ENCODE data around the gene SSH2. TPM values are rescaled to one million over a fixed set of nuclear protein-coding genes. Genes with fewer than 3 reads are reported as not detected.

Gene SSH2
- polyA plus RNA-seq, 4 donors: 14.9 to 20.9 (median 18.2) TPM

DNA sequence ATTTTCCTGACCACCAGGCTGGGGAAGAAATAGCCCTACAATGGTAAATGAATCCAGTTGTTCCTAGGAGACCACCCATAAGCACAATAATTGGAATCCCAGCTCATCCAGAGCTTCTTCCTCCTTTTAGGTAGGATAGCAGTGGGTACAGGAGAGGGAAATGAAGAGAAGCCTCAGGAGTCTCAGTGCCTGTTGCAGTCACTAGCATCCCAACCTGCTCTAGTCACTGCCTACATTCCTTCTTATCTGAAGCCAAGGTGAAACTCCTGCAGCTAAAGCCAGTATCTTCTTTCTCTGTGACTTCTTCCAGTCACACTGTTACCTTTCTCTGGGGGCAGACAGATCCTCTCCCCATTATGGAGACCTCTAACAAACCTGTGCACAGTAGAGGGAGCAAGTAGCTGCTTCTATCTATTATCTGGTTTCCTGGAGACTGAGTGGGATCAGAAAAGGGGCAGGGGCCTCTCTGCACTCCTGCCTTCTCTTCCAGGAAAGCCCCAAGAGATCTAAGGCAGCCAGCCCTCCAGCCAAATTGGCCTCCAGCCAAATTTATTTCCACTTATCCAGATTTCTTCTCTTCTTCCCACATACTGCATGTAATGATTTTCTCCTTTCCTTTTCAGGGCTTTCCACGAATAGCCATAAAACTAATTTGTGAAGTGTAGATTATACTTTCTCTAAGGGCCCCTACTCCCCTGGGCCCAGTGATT, 85.5 kb downstream of the SSH2 start:
- DNase-seq (ENCODE audit: low read depth in 4 of 4, low spot score in 2 of 4): no peak

DNA sequence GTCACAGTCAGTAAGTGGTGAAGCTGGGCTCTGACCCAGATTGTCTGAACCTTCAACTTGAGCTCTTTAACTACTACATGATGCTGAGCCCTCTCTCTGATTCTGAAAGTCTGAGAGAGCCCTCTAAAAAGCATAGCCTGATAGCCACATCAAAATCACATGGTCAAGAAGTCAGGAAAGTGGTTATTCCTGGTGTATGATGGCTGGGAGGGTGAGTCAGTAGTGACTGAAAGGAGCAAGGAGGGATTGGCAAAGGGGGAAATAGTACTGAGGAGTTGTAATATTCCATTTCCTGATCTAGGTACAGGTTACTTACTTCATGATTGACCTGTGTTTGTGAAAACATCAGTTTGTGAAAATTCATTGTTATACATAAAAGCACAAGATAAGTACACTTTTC, 89.1 kb downstream of the SSH2 start:
- no peak for DNase-seq (ENCODE audit: low read depth in 4 of 4, low spot score in 2 of 4)

DNA sequence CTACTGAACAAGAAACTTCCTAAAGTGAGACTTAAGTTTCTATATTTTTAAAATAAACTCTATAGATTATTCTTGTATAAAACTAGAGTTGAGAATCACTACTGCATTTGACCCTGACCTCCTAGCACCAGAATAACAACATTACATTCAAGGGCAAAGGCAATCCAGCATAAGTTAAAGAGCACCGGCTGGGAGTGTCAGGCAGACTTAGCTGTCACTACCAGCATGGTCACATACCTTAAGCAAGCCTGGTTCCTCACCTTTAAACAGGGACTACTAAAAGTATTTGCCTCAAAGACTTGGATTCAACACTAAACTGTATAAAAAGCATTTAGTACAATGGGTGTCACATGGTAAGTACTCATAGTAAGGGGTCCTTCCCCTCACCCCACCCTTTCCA, 90.4 kb downstream of the SSH2 start:
- no peak for DNase-seq (ENCODE audit: low read depth in 4 of 4, low spot score in 2 of 4)

DNA sequence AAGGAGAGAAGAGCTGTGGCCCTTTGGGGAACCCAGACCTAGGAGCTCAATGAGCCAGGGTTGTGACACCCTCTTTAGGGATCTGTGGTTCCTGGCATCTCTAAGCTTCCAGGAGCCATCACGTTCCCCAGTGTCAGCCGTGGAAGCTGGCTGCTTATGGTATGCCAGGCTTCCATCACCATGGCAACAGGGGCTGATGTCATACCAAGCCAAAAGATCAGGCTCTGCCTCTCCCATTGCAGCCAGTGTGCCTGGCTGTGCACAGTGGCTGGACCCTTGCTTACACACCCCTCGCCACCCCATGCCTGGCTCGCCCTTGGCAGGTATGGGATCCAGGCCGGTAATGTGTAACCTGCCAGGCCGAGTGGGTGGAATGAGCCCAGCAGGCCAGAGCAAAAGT, 91.1 kb downstream of the SSH2 start:
- DNase-seq (ENCODE audit: low read depth in 4 of 4, low spot score in 2 of 4): no peak

DNA sequence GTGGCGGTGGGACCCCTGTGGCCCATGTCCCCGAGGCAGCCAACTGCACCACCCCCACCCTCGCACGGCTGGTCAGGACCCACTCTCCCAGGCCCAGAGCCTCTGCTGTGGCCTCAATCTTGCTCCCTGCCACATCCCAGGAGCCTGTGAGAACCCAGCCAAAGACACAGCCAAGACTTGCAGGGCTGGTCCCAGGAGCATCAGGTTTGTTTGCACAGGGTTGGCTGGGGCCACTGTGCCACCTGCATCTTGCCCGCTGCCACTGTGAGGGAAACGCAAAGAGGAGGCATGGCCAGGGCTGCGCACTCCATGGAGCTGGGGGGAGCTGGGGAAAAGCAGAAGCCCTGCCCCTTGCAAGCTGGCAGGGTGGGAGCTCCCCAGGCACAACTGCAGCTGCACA, 92.5 kb downstream of the SSH2 start:
- DNase-seq (ENCODE audit: low read depth in 4 of 4, low spot score in 2 of 4): no peak

DNA sequence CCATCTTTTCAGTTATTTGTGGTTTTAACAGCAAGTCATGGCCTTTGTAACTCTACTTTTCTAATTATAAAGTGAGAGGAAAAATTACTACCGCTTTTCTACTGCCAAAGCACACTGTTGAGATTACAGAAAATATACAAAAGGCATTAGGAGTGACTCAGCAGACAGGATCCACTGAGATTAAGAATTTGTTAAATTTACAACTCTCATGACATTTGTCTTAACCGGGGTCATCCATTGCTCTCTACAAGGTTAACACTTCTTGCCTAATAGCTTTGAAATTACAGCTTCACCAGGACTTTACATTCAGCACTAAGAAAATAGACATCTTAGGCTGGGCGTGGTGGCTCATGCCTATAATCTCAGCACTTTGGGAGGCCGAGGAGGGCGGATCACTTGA, 93.4 kb downstream of the SSH2 start:
- no peak for DNase-seq (ENCODE audit: low read depth in 4 of 4, low spot score in 2 of 4)

DNA sequence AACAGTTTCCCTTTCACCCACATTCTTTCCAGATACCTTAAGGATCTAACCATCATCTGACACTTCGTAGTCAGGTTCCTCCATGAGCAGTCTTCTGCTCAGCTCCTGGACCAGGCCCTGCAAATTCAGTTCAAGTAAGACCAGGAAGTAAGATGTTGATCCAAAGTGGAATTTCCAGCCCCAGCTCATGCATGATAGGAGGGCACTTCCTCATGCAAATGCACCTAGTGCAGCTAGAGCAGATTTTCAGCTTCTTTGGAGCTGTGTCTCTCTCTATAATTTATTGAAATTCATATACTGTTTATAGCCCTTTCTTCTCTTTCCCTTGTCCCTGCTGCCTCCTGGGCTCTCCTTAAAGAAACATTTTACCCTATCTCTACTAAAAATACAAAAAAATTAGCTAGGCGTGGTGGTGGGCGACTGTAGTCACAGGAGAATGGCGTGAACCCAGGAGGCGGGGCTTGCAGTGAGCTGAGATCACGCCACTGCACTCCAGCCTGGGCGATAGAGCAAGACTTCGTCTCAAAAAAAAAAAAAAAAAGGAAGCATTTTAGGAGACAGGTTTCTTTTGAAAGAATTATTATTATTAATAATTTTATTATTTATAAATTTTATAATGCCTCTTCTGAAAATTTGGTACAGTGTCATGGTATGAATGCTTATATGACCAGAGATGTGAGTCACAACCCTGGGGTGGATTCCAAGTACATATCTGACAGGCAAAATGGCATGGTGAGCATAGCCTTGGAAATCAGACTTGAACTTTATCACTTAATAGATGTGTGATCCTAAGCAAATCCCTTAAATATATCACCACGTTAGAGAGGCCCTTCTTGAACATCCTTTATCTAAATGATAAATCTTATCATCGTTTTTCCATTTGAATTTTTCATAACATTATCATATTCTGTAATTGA, 94.3 kb downstream of the SSH2 start:
- DNase-seq (ENCODE audit: low read depth in 4 of 4, low spot score in 2 of 4): no peak

DNA sequence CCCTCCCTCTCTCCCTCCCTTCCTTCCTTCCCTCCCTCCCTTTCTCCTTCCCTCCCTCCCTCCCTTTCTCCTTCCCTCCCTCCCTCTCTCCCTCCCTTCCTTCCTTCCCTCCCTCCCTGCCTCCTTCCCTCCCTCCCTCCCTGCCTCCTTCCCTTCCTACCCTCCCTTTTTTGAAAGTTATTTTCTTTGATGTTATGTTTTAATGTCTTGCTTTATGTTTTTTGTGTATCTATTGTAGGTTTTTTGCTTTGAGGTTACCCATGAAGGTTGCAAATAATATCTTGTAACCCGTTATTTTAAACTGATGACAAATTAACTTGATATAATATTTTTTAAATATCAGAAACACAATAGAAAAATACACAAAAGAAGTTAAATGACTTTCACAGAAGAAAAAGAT, 96.2 kb downstream of the SSH2 start:
- no peak for DNase-seq (ENCODE audit: low read depth in 4 of 4, low spot score in 2 of 4)

DNA sequence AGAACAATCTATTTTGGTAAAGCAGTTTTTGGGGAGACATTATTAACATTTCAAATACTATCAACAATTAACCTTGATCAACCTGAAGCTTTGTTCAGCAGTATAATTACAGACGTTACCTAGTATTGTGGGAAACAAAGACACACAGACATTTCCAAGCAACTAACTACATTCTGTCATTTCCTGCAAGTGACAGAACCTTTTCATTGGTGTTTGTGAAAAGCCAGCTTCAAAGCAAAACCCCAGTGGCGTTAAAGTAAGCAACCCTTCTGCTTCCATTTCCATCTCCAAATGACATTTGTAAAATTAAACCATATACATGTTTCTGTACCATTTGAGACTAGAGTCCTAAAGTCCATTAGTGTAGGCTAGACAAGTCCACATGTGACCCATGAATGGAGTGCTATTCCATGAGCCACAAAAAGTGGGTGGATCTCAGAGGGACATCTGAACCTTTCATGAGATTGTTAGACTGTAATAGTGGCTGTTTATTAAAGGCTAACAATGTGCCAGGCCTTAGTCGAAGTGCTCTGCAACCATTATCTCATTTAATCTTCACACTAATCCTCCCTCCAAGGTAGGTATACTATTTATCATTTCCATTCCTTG, 101.2 kb downstream of the SSH2 start:
- DNase-seq (ENCODE audit: low read depth in 4 of 4, low spot score in 2 of 4): no peak

DNA sequence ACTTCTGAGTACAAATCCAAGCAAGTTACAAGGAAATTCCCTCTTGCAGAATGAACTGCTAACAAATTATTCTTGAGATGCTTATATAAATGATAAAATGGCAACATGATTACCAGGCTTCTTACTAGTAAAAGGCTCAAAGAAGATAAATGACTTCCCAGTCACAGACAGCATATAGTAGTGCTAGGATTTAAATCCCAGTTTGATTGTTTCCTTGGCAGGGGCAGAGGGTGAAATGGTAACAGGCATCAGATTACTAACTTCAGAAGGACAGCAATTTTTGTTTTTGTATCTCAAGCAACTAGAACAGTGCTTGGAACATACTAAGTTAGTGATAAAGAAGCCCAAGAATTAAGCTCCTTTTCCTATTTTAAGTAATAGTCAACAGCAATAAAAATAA, 102.8 kb downstream of the SSH2 start:
- no peak for DNase-seq (ENCODE audit: low read depth in 4 of 4, low spot score in 2 of 4)

DNA sequence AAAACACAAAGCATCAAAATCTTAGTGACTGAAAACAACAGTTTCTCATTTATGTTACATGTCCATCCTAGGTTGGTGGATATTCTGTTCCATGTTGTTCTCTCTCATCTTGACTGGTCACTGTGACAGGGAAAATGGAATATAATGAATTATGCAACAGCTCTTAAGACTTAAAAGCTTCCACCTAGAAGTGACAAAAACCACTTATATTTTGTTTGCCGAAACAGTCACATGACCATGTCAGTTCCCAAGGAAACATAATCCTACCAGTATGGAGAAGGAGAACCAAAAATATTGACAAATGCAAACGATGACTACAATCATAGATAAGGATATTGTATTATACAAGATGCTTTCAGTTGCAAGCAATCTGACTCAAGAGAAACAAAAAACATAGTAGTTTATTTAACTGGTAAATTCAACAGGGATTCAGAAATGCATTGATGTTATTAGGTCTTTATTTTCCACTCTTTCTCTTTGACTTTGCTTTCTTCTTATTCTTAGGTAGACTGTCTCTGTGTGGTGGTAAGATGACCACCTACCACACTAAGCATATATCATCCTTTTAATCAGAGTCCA, 103.8 kb downstream of the SSH2 start:
- no peak for DNase-seq (ENCODE audit: low read depth in 4 of 4, low spot score in 2 of 4)

DNA sequence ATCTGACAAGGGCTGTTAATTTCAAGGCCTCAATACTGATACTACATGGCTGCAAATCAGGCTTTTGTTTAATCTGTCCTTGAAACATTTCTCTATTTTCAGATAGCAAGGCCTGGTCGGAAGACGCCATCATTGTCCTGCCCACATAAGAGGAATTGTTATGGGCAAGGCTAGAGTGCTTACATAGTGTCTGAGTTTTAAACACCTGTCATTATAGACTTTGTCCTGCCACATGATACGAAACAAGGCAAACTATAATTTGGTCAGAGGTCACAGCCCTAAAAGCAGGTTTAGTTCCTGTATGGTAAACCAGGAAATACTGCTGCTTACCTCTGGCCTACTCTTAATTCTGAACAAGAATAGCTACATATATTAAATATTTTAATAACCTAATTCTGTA, 104.4 kb downstream of the SSH2 start:
- no peak for DNase-seq (ENCODE audit: low read depth in 4 of 4, low spot score in 2 of 4)

DNA sequence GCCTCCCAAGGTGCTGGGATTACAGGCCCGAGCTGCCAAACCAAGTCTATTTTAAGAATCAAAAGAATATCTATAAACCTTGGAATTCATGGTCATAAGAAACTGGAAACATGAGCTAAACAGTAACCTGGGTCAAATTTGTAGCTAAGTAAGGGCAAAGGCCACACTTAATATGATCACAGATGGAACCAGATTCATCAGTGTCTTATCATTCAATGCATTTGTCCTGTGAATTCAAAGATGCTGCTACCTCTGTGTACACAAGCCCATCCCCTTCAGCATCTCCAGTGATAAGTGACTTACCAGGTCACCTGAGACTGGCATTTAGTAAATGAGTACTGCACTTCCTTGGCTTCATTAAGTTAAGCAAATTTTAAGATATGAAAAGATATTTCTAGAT, 108.1 kb downstream of the SSH2 start:
- no peak for DNase-seq (ENCODE audit: low read depth in 4 of 4, low spot score in 2 of 4)

DNA sequence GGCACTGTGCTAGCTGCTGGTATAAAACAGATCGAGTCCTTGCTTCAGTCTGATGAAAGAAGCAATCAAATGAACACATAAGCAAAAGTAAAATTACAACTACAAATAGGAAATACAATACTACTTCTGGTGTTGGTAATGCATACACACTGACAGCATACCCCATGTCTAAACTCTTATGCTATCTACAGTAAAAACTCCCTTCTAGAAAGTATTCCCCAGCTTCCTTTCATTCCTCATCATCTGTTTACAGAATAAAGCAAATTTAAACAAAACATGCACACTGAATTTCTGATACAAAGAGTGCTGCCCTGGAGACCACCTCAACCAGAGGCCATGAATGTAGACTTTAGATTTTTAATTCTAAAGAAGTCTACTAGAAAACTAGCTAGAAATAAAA, 109.6 kb downstream of the SSH2 start:
- DNase-seq (ENCODE audit: low read depth in 4 of 4, low spot score in 2 of 4): no peak

DNA sequence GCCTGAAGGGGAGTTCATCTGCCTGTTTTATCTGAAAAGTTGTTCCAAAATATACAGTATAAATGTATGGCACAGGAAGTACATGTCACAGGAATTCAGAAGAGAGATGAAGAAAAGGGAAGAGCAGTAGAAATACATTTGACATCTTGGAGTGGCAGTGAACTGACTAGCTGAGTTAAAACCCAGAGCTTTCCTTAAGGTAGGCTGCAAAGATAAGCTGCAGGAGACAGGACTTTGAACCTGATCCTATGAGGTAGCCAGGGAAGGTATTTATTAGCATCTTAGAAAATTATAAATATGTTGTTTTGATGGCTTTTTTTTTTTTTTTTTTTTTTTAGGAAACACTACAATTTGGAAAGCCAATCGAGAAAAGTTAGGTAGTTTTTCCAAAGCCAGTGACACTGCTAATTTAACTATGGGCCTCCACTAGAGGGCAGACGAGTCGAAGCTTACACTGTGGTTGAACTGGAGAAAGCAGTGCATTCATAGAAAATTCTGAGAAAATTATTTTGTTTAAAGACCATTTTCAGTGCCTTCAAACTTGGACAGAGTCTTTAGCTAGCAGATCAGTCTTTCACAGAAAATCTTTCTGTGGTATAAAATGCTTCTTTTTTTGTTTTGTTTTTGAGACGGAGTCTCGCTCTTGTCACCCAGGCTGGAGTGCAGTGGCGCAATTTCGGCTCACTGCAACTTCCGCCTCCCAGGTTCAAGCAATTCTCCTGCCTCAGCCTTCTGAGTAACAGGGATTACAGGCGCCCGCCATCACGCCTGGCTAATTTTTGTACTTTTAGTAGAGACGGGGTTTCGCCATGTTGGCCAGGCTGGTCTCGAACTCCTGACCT, 122.3 kb downstream of the SSH2 start:
- DNase-seq (ENCODE audit: low read depth in 4 of 4, low spot score in 2 of 4): peak in 2 of 4 donors; percentile 48 to 75

DNA sequence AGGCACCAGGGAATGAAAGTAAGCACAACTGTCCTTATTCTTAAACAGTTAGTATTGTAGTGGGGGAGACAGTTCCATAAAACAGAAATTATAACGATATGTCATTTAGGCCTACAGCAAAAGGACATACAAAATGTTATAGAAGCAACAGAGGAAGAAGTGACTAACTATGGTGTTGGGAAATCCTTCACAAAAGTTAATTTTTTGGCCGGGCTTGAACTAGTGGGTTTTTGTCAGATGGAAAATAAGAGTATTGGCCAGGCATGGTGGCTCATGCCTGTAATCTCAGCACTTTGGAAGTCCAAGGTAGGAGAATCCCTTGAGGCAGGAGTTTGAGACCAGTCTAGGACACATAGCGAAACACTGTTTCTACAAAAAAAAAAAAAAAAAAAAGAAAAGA, 127.8 kb downstream of the SSH2 start:
- DNase-seq (ENCODE audit: low read depth in 4 of 4, low spot score in 2 of 4): no peak

DNA sequence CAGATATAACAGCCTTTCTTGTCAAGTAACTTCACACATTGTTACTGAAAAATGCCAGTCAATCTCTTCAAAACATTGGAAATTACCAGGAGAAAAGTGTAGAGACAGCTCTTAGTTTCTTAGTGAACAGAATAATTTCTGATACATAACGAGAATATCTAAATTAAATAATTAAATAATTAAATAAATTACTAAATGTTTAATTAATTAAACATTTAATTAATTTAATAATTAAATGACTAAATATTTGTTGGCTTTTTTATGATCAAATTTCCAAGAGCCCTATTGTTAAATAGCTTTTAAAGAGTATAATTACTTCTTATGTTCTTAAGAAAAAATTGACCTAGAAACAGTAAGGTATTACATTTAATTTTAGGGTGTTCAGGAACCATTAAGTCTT, 129.6 kb downstream of the SSH2 start:
- DNase-seq (ENCODE audit: low read depth in 4 of 4, low spot score in 2 of 4): no peak

DNA sequence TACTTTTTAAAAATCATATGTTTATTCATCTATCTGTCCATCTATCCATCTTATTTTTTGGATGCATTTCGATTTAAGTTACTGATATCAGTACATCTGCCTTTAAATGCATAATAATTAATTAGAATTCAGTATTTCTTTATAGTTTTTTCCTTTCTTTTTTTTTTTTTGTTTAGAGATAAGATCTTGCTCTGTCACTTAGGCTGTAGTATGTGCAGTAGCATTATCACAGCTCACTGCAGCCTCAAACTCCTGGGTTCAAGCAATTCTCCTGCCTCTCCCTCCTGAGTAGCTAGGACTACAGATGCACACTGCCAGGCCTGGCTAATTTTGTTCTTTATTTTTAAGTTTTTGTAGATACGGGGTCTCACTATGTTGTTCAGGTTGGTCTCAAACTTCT, 133.4 kb downstream of the SSH2 start:
- DNase-seq (ENCODE audit: low read depth in 4 of 4, low spot score in 2 of 4): no peak

DNA sequence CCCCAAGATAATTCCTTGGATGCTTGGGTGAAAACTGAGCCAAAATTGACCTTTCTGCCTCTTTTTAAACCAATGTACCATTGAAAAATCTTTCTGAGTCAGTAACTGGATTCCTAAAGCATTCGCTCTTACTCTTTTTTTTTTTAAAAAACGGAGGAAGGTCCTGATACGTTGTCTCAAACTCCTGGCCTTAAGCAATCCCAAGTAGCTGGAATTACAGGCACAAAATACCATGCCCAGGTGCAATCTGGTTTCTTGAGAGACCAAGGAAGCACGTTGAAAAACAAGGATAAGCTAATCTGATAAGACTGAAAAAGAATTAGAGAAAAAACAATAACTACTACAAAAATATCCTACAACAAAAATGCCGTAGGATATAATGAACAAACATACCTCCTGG, 136.5 kb downstream of the SSH2 start:
- DNase-seq (ENCODE audit: low read depth in 4 of 4, low spot score in 2 of 4): no peak

DNA sequence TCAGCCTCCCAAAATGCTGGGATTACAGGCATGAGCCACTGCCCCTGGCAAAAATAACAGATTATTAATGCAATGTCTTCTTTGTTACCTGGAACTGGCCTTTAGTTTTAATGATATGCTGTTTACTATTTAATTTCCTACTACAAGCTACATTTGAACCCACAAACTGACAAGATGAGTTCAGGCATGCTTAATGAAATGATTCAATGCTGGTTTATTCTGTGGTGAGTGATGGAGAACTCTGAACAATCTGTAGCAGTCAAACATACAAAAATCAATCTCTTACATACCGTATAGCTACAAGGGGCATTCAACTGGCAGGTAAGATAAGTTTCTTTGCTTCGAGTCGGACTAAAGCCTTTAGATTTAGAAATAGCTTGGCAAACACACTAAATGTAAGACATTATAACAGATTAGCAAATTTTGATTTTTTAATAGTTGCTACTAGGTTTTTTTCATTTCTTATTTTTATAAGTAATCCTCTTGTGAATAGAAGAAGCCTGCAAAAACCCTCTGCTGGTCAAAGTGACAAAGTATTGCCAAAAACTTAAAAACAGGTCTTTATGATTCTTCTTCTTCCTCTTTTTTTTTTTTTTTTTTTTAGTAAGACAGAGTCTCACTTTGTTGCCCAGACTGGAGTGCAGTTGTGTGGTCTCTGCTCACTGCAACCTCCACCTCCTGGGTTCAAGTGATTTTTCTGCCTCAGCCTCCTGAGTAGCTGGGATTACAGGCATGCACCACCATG, 138.5 kb downstream of the SSH2 start:
- no peak for DNase-seq (ENCODE audit: low read depth in 4 of 4, low spot score in 2 of 4)

Data from left renal cortex interstitium (tissue), 4 donors.